Effector CD8-positive, alpha-beta T cell (primary cell): ENCODE results near the gene LRRC71.

Experiments used
- DNase-seq: peaks from one replicate; lab custom pipeline; 2025; lab: John Stamatoyannopoulos, UW

LRRC71 gene

DNA sequence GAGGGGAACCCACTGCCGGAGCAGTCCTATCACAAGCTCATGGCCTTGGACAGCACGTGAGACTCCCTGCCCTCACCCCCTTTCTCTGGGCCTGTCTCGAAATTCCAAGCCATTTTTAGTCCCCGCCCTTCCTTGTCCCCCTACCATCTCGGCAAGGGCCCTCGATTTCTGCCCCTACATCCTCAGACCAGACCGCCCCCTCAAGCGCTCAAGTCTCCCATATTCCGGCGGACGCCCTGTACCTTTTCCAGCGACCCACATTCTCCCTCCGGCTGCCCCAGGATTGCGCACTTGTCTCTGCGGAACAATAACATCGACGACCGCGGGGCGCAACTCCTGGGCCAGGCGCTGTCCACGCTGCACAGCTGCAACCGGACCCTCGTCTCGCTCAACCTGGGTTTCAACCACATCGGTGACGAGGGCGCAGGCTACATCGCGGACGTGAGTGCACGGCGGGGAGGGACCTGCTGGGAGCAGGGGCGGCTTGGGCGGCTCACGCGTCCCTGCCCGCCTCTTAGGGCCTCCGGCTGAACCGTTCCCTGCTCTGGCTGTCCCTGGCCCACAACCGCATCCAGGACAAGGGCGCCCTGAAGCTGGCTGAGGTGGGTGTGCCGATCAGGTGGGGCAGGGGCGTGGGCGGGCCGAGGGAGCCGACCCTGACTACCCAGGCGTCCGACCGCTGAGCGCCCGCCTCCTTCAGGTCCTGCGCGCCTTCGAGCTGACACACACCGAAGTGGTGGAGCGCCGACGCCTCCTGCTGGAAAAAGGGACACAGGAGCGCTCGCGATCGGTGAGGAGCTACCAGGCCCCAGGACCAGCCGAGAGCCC is 7.0 kb downstream of the LRRC71 start:
- DNase-seq, result peak; percentile 41

DNA sequence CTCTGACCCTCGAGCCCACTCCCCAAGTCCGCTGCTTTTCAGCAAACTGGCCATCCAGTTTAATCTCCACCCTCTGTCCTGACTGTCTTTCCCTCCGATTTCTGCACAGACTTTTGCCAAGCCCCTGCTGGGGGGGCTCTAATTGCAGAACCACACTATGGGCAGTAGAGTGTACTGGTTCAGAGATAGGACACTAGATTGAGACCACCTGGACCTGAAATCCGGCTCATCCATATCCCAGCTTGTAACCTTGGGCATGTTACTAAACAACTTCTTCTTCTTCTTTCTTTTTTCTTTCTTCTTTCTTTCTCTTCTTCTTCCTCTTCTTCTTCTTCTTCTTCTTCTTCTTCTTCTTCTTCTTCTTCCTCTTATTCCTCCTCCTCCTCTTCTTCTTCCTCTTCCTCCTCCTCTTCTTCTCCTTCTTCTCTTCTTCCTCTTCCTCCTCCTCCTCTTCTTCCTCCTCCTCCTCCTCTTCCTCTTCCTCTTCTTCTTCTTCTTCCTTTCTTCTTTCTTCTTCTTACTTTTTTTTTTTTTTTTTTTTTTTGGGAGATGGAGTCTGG is 7.7 kb downstream of the LRRC71 start:
- DNase-seq, result no peak

- no peak for DNase-seq
Observed at GRCh38 chr1:156929596-156930238, 9.3 kb downstream of the LRRC71 start.

GRCh38 chr1:156930483-156930882 is 10.1 kb downstream of the LRRC71 start:
- no peak for DNase-seq

DNA sequence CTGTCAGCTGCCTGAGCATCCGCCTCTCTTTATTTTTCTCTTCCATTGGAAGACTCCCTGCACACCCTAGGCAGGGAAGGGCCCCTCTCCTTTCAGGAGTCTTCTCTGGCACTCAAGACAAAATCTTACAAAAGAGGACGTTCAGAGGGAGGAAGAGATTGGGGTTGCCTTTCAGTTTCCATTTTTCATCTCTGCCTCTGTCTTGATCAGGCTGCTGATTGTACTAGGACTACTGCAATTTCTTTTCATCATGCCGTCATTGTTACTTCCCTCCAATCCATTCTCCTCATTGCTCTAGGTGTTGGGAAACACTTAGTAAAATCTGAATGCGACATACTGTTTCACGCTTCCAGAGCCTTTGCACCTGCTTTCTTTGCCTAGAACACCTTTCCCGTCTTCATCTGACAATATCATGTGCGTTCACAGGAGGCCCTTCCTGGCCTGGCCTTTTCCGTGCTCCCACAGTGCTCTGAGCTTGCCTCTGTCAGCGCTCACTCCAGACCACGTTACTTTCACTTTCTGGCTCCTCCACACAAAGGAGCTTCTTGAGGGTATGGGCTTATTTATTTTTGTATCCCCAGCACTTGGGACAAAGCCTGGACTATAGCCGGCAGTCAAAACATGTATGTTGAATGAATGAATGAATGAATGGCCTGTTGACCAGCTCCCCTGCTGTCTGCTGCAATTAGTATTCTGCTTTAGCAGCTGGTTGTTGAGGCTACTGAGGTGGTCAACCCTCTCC is 10.9 kb downstream of the LRRC71 start:
- no peak for DNase-seq

DNA sequence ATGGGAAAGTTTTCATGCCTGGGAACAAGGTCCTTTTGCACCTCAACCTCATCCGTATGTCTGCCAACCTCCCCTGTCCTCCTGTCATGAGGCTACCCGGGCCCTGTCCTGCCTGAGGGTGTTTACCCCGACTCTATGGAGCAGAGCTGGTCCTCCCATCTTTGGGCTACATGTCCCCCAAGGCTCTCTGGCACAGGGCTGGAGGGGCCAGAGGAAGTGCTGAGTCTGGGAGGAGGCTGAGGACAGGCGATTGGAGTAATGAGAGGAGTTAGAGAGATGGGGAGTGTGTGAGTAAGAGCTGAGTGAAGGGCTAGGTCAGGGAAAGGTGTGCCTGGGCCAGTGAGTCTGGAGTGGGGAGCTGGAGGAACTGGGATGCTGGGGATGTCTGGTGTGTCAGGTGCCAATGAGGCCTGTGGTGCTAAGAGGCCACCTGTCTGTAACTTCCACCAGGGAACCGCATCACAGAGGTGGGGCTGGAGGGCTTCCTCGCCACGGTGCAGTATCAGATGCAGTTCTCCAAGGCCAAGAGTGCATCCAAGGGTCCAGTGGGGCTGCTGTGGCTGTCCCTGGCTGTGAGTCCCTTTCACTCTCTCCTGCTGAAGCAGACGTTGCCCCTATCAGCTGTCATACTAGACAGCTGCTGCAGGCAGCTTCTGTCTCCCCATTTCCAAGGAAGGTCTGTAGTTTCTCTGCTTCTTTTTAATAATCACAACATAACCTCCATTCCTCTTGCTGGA is 11.7 kb downstream of the LRRC71 start:
- DNase-seq, result no peak

DNA sequence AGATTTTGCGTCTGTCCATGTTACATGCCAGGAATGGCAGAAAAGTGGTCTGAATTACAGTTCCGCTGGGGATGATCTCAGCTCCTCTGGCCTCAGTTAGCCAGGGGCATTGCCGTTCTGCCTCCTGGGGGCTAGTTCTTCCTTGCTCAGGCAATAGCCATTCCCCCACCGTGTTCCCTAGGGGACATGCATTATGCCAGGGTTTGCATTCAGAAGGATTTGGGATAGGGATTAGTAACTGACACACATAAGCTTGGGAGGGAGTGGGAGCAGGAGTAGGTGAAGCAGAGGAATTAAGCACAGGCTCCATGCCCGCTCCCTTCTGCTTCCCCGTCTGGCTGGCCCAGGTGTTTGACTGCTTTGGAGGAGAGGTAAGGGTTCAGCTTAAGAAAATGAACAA is 12.7 kb downstream of the LRRC71 start:
- no peak for DNase-seq

- DNase-seq, result no peak
Observed at GRCh38 chr1:156935505-156936128, 15.2 kb downstream of the LRRC71 start.

DNA sequence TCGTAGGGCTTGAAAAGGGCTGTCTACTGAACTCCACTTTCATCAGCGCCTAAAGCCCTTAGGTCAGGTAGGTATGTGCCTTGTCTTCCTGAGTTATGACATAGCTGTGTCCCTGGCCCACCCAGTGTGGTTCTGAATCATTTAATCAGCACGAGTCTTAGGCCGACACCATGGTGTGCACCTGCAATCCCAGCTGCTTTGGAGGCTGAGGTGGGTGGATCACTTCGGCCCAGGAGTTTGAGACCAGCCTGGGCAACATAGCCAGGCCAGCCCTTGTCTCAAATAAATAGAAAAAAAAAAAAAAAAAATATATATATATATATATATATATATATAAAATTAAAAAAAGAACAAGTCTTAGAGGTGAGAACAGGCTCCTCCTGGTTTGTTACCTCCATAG is 15.8 kb downstream of the LRRC71 start:
- DNase-seq, result no peak

GRCh38 chr1:156936721-156937220 is 16.3 kb downstream of the LRRC71 start:
- DNase-seq, result no peak

DNA sequence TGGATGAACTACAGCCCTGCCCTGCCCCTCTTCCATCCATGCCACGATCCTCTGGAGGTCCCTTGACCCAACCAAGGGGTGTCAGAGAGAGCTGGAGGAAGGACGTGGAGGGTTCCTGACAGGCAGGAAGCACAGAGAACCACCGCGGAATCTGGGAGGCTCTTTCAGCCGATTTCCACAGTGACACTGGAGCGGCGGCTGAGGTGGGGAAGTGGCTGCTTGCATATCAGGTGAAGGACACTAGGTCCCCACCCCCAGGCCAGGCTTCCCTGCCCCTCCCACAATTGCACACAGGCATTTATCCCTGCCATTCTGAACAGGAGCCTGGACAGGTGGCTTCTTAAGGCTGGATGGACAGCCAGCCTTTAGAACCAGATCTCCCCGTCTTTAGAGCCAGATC is 17.5 kb downstream of the LRRC71 start:
- DNase-seq, result no peak

- no peak for DNase-seq
Observed at GRCh38 chr1:156938813-156939212, 18.4 kb downstream of the LRRC71 start.

- DNase-seq, result no peak
Observed at GRCh38 chr1:156939786-156940334, 19.4 kb downstream of the LRRC71 start.

GRCh38 chr1:156941675-156942074 is 21.2 kb downstream of the LRRC71 start:
- DNase-seq, result no peak

DNA sequence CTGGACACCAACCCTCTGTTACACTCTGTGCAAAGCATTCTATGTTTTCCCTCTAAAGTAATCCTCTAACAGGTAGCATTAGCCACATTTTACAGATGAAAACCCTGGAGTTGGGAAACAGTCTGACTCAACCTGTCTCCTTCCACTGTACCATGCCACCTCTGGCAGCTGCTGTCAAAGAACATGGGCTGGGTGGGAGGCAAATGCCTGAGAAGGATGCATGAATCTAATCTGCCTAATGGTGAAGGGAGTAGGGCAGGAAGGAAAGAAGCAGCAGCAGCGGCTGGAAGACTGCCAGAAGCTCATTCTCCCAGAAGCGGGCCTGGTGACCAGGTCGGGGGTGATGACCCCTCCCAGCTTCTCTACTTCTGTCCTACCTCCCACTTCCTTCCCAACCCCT is 21.7 kb downstream of the LRRC71 start:
- DNase-seq, result no peak

- DNase-seq, result no peak
Observed at GRCh38 chr1:156942576-156942975, 22.1 kb downstream of the LRRC71 start.

DNA sequence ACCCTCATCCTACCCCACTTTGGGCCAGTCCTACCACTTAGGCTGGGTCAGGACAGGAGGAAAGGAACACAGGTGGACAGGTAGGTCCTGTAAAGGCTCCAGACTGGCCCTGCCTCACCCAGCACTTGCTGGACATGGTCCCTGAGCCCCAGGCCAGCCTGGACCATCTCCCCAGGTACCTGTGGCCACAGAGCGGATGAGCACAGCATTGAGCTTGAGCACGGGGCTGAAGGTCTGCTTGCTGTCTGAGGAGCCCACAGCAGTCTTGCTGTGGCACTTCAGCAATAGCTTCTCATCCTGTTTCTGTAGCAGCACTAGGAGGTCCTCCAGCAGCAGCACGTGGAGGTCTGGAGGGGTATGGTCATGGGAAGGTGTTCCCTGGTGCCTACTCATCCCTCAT is 23.3 kb downstream of the LRRC71 start:
- no peak for DNase-seq

DNA sequence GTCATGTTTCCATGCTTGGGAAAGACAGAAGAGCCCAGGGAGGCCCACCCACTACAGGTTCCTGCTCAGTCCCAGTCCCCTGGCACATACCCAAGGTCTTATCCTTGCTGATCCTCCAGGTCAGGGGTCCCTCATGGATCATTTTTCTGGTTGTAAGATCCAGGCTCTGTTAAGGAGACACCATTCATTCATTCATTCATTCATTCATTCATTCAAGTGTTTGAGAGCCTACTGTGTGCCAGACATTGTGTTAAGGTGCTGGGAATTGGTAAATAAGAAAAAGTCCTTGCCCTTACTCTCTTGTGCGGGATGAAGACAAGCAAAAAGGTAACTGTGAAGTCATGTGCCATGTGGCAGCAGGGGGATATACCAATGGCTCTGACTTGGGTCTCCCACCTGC is 23.8 kb downstream of the LRRC71 start:
- no peak for DNase-seq

DNA sequence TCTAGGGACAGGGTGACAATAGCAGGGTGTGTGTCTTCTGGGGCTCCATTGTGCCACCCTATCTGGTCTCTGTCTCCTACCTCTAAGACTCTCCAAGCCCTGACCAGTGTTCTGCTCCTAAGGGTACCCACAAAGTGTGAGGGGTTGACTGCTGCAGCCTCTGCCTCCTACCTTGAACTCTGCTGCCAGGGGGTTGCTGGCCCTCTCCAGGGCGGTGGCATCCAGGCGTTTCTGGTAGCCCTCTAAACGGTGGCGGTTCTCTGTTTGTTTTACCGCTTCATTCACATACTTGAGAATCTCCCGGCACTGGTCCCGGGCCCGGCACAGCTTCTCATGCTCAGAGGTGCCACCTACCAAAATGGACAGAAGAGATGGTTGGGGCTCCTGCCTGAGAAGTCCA is 24.4 kb downstream of the LRRC71 start:
- DNase-seq, result no peak

- DNase-seq, result no peak
Observed at GRCh38 chr1:156945881-156946661, 25.6 kb downstream of the LRRC71 start.
